HFFc6 (cell line): Measurements from ENCODE around the gene GARRE1. TPM values are rescaled to one million over a fixed set of nuclear protein-coding genes. Genes with fewer than 3 reads are reported as not detected.

ENCODE experiments used
- DNase-seq: peaks from one replicate; pipeline ENCODE4 v3.0.0-alpha.2; 2018
- H3K27ac Mint-ChIP-seq: 2 replicates; pipeline ENCODE4 v1.8.0; 2020; ENCODE audit warnings: mild to moderate bottlenecking, mixed read lengths
- H3K27me3 Mint-ChIP-seq: 2 replicates; pipeline ENCODE4 v1.8.0; 2021; ENCODE audit warnings: mild to moderate bottlenecking, moderate library complexity, mixed read lengths; ENCODE audit not compliant: insufficient read depth
- H3K36me3 Mint-ChIP-seq: 2 replicates; pipeline ENCODE4 v1.8.0; 2021; ENCODE audit warnings: low read depth, mixed read lengths
- H3K4me1 Mint-ChIP-seq: 2 replicates; pipeline ENCODE4 v1.8.0; 2020; ENCODE audit warnings: low read depth, mixed read lengths
- H3K4me3 Mint-ChIP-seq: 2 replicates; pipeline ENCODE4 v1.8.0; 2020; ENCODE audit warnings: mild to moderate bottlenecking, moderate library complexity, mixed read lengths
- H3K9me3 Mint-ChIP-seq: 2 replicates; pipeline ENCODE4 v1.8.0; 2020; ENCODE audit warnings: mild to moderate bottlenecking, mixed read lengths
- CTCF ChIP-seq: fragments of 200-600 bp; sonication (generic); IDR thresholded peaks from 2 replicates; pipeline ENCODE4 v1.5.0; 2021; ENCODE audit warnings: antibody characterized with exemption, mild to moderate bottlenecking
- total RNA-seq, 6 experiments: library from RNA; stranded (reverse); fragmentation: NEBNext Ultra II Directional; extraction: Animal tissue kit (Norgen Biotek cat#: 25700); gene quantifications; 2 replicates in 1 of 6; 3 replicates in 5 of 6; pipeline ENCODE4 v1.2.3, GENCODE V29; 2021

GARRE1 gene
- total RNA-seq, 6 experiments from 2014 or later: 16.2 to 26.0 (median 22.7) TPM

DNA sequence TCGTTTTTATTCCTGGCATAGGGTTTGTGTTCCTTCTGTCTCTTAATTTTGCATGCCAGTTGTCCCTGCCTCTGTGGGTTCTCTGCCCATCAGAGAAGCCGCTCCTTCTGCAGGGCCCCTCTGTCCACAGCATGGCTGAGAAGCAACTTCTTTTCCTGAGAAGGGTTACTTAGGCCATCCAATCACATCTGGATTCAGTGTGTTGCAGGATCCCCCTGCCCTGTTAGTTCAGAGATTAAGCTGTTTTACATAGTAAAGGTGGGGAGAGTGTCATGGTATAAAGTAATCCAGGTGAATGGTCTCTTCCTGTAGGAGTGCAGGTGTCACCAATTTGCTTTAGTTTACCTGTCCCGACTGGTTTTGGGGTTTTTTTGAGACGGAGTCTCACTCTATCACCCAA lies 22.9 kb upstream of the GARRE1 start:
- Mint-ChIP-seq H3K9me3 (no peaks in the 10 kb centered on the region), H3K4me3 (no peak overlapping the region), H3K27ac (no peak overlapping the region; the same call in 1 of the 2 replicates), H3K36me3 (peaks cover 45% of the 10 kb centered on the region), H3K27me3 (peaks cover 5% of the 10 kb centered on the region), H3K4me1 (peaks cover 75% of the 10 kb centered on the region)
- DNase-seq: no peak
- TF ChIP-seq CTCF: no peak

DNA sequence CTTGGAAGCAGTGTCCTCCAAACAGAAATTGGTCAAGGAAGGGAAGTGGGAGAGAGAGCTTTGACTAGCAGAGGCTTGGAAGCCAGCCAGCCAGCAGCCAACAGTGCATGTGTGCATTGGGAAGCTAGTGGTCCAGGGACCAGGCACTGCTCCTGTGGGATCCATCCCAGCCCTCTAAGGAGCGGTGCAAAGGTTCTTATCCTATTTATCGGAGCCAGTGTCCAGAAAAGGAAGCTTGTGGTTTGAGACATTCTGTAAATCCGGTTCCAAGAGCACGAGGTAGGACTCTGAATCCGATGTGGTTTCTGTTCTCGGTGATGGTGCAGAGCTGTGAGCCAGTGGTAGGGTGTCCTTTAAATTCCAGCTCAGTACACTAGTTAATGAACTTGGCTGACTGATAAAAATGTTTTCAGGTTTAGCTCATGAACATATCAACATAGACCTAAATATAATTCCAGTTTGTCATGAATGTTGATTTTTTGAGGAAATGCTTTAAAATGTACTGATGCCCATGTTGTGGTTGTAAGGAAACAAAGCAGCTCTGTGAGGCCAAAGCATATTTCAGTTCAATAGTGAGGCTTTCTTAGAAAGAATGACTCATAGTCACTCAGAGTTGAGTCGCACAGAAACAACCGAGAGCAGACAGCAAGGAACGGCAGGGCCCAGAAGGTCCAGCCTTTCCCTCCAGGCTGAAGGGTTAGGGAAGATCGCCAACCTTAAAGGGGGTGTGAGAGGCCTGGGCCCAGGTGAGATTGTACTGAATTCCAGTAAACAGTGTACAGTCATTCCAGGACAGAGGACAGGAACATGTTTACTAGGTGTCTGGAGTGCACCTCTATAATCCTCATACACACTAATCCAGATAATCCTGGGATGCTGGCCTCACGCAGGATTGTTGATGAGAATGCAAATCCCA lies 21.5 kb upstream of the GARRE1 start:
- TF ChIP-seq CTCF: no peak
- Mint-ChIP-seq H3K36me3 (peaks cover 39% of the 10 kb centered on the region), H3K4me1 (peaks cover 75% of the 10 kb centered on the region), H3K27ac (peak overlapping the region; percentile 93), H3K9me3 (no peaks in the 10 kb centered on the region), H3K4me3 (peak overlapping the region; percentile 70), H3K27me3 (peaks cover 5% of the 10 kb centered on the region)
- DNase-seq: peak; percentile 96

GRCh38 chr19:34235425-34235940 lies 18.9 kb upstream of the GARRE1 start:
- Mint-ChIP-seq H3K27ac (no peak overlapping the region), H3K4me3 (no peak overlapping the region; the same call in 1 of the 2 replicates), H3K27me3 (peaks cover 3% of the 10 kb centered on the region), H3K9me3 (no peaks in the 10 kb centered on the region), H3K4me1 (peaks cover 53% of the 10 kb centered on the region), H3K36me3 (peaks cover 19% of the 10 kb centered on the region)
- no peak for TF ChIP-seq CTCF
- no peak for DNase-seq

- Mint-ChIP-seq H3K27ac (peak overlapping the region; percentile 24), H3K4me3 (no peak overlapping the region; the same call in 1 of the 2 replicates), H3K27me3 (peaks cover 5% of the 10 kb centered on the region)
These were observed 18.0 kb upstream of the GARRE1 start for GRCh38 chr19:34236035-34236987.

More at GRCh38 chr19:34236035-34236987, 18.0 kb upstream of the GARRE1 start:
- no peak for DNase-seq
- peaks cover 48% of the 10 kb centered on the region for H3K4me1 Mint-ChIP-seq
- no peak for TF ChIP-seq CTCF
- H3K9me3 Mint-ChIP-seq: no peaks in the 10 kb centered on the region
- H3K36me3 Mint-ChIP-seq: peaks cover 19% of the 10 kb centered on the region
